SK-N-MC (cell line): Measurements from ENCODE around the gene BORCS8.
"Not testable (repeated sequence)": the region's sequence is repeated elsewhere in the genome, so short reads cannot be mapped to it uniquely, and the experiment has no call there.

ENCODE experiments used
- DNase-seq: peaks from one replicate; pipeline ENCODE4 v3.0.0-alpha.2; 2011; ENCODE audit warnings: low read depth, low spot score
- H3K27ac ChIP-seq: fragments of 200-600 bp; sonication (generic); 2 replicates; pipeline ENCODE4 v1.5.1; 2016; ENCODE audit warnings: mixed run types
- H3K36me3 ChIP-seq: fragments of 200-600 bp; sonication (generic); 2 replicates; pipeline ENCODE4 v1.6.1; 2017; ENCODE audit warnings: antibody characterized with exemption, low read length, mixed read lengths; ENCODE audit not compliant: insufficient read depth
- H3K4me3 ChIP-seq: fragments of 200-600 bp; sonication (generic); 2 replicates; pipeline ENCODE4 v1.5.1; 2016
- H3K9ac ChIP-seq: fragments of 200-600 bp; sonication (generic); 2 replicates; pipeline ENCODE4 v1.8.0; 2017; ENCODE audit warnings: mixed run types, mixed read lengths; ENCODE audit not compliant: insufficient read length
- H3K9me3 ChIP-seq: fragments of 200-600 bp; sonication (generic); 2 replicates; pipeline ENCODE4 v1.6.1; 2017; ENCODE audit warnings: low read depth, mild to moderate bottlenecking, antibody characterized with exemption, low read length, moderate library complexity, mixed read lengths
- EZH2 ChIP-seq: fragments of 200-600 bp; sonication (generic); IDR thresholded peaks from one replicate; pipeline ENCODE4 v1.6.1; 2017; ENCODE audit warnings: antibody characterized with exemption
- FOXP2 ChIP-seq: optimal IDR thresholded peaks from 2 replicates; pipeline ENCODE3; 2011; ENCODE audit warnings: mild to moderate bottlenecking, moderate library complexity; ENCODE audit not compliant: insufficient read depth; ENCODE audit errors: extremely low read length, control extremely low read depth
- POLR2AphosphoS5 ChIP-seq: IDR thresholded peaks from 2 replicates; pipeline ENCODE4 v1.6.1; 2012; ENCODE audit warnings: mild to moderate bottlenecking, low read depth, low read length, borderline replicate concordance

The BORCS8 gene

DNA sequence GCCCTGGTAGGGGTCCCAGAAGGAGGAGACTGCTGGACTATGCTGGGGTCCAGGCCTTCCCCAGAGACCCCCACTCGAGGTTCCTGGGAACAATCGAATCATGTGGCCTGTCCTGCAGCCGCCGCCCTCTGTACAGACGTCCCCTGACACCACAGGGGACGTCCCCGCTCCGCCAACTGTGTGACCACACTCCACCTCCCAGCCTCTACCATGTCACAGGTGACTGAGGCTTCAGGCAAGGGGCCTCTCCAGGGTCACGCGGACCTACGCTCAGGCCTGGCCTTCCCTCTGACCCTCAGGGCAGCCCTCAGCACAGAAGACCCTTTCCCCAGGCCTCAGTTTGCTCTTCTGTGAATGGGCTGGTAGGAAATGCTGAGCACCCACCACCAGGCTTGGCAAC lies 40.5 kb downstream of the BORCS8 start:
- Histone ChIP-seq H3K9ac (no peak overlapping the region), H3K4me3 (no peak overlapping the region), H3K9me3 (no peaks in the 10 kb centered on the region), H3K27ac (no peak overlapping the region), H3K36me3 (no peaks in the 10 kb centered on the region)
- no peak for TF ChIP-seq EZH2
- no peak for TF ChIP-seq POLR2AphosphoS5
- TF ChIP-seq FOXP2: no peak
- no peak for DNase-seq

DNA sequence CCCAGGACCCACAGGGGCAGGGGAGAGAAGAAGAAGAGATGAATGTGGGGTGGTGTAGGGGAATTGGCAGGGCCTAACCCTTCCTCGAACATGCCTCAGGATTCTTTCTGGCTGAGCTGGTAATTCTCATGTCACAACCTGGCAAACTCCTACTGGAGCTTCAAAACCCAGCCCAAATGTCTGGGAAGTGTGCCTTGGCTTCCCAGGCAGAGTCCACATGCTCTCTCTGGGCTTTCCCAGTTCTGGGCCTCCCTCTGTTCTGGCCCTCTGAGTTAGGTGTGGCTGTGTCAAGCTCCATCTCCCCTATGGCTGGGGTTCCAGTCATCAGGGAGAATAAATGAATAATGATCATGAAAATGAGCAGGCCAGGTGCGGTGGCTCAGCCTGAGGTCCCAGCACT lies 42.5 kb downstream of the BORCS8 start:
- H3K27ac ChIP-seq: no peak overlapping the region

DNA sequence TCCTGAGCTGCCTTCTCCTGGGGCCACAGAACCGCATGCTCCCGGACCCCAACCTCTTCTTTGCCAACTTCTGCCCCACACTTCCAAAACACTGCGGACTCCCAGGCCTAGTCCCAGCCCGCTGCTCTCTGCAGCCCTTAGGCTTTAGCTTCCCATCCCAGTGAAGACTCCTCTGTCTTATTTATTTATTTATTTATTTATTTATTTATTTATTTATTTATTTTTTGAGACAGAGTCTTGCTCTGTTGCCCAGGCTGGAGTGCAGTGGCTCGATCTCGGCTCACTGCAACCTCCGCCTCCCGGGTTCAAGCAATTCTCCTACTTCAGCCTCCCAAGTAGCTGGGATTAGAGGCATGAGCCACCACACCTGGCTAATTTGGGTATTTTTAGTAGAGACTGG lies 43.4 kb downstream of the BORCS8 start:
- not testable (repeated sequence) for H3K9ac ChIP-seq, H3K36me3 ChIP-seq, H3K9me3 ChIP-seq, DNase-seq, H3K4me3 ChIP-seq, H3K27ac ChIP-seq

More for the DNA sequence above, 42.5 kb downstream of the BORCS8 start:
- TF ChIP-seq EZH2 (no peak), FOXP2 (no peak), POLR2AphosphoS5 (no peak)
- Histone ChIP-seq H3K36me3 (no peaks in the 10 kb centered on the region), H3K9me3 (no peaks in the 10 kb centered on the region), H3K4me3 (no peak overlapping the region), H3K9ac (no peak overlapping the region)
- DNase-seq: no peak

DNA sequence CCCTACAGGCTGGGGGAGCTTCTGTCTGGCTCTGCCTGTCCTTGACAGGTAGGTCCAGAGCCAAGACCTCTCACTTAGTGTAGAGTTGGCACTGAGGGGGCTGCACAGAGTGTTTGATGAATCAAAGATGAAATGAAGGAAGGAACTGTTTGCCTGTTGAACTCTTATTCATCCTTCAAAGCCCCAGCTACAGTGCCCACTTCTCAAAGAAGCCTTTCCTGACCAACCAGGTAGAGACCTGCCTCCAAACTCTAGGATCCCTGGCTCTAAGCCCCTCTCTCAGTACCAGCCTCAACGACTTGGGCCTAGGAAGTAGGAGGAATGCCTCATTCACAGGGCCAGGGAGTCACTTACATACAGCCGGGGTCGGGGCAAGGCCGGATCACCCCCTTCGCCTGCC lies 44.6 kb downstream of the BORCS8 start:
- no peaks in the 10 kb centered on the region for H3K9me3 ChIP-seq
- DNase-seq: no peak
- TF ChIP-seq EZH2 (no peak), POLR2AphosphoS5 (no peak), FOXP2 (no peak)
- H3K9ac ChIP-seq: no peak overlapping the region
- H3K4me3 ChIP-seq: no peak overlapping the region
- H3K27ac ChIP-seq: no peak overlapping the region
- H3K36me3 ChIP-seq: no peaks in the 10 kb centered on the region

DNA sequence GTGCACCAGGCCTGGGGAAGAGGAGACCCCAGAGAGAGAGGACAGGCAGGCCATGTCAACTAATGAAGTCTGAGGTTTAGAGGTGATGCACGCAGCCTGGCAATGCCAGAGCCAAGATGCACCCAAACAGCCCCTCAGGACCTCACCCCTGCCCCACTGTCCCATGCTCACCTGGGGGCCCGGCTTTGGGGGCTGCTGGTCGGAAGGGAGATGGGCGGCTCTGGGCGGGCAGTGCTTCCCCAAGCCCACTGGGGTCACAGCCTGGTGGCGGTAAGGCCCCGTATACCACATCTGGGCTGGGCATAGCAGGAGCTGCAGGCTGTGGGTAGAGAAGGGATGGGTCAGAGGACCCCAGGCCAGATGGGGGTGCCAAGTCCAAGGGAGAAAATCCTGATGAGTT lies 45.1 kb downstream of the BORCS8 start:
- no peak for TF ChIP-seq FOXP2
- no peak for TF ChIP-seq EZH2
- no peak for TF ChIP-seq POLR2AphosphoS5
- no peak for DNase-seq

DNA sequence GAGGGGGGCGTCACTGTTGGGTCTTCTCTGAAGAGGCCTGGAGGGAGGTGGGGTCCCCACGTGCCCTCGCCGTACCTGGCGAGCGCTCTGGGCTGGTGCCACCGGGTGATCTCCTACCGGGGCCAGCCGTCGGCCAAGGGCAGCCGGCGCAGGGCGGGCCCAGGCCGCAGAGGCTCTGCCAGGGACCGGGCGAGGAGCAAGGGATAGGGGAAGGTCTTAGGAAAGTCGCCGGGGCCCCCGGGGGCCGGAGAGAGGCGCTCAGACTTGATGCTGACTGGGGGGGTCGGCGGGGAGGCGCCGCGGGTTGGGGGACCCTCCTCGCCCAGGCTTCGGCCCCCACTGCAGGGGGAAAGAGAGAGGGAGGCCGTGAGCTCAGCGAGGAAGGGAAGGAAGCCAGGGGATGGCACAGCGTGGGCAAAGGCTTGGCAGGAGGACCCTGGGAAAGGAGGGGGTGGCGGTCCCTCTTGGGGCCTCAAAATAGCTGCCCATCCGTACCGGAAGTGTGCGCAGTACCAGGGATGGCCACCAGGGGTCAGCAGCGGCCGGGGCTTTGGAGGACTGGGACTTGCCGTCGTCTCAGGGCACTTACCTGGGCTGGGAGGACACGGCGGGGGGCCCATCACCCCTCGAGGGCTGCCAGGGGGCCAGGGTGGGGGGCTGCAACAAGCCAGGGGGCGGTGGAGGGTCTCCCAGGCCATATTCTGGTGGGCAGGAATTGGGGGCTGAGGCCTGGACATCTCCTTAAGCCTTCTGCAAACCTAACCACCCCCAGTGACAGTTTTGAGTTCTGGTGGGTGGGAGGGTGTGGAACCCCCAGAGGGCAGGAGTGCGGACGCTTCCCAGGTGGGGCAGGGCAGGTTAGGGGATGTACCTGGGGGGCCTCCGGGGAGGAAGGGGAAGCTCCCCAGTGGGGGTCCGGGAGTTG lies 46.0 kb downstream of the BORCS8 start:
- TF ChIP-seq EZH2 (no peak), FOXP2 (no peak), POLR2AphosphoS5 (no peak)
- Histone ChIP-seq H3K9ac (no peak overlapping the region), H3K4me3 (no peak overlapping the region), H3K27ac (no peak overlapping the region), H3K36me3 (no peaks in the 10 kb centered on the region), H3K9me3 (no peaks in the 10 kb centered on the region)
- no peak for DNase-seq

More for the DNA sequence above, 45.1 kb downstream of the BORCS8 start:
- H3K4me3 ChIP-seq: no peak overlapping the region
- no peaks in the 10 kb centered on the region for H3K36me3 ChIP-seq
- H3K9ac ChIP-seq: no peak overlapping the region
- H3K27ac ChIP-seq: no peak overlapping the region
- H3K9me3 ChIP-seq: no peaks in the 10 kb centered on the region

DNA sequence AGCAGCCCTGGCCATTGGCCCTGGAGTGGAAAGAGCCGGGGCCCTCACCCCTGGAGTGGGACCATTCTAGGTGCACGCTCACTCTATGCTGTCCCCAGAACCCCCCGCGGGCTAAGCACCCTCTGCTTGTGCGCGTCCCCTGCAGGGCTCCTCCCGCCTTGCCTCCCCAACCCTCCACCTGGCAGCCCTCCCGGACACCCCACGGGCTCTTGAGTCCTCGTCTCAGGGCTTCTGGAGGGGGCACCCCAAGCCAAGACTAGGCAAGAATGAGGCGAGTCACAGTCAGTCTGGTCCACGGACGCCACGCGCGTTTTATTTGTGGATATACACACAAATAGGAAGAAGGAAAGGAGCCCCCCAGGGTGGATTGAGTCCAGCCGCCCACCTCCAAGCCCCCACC lies 46.7 kb downstream of the BORCS8 start:
- H3K9ac ChIP-seq: no peak overlapping the region
- H3K27ac ChIP-seq: no peak overlapping the region
- TF ChIP-seq FOXP2: no peak
- no peak for TF ChIP-seq POLR2AphosphoS5
- no peak for TF ChIP-seq EZH2
- no peak for DNase-seq
- no peak overlapping the region for H3K4me3 ChIP-seq
- H3K36me3 ChIP-seq: no peaks in the 10 kb centered on the region
- no peaks in the 10 kb centered on the region for H3K9me3 ChIP-seq

DNA sequence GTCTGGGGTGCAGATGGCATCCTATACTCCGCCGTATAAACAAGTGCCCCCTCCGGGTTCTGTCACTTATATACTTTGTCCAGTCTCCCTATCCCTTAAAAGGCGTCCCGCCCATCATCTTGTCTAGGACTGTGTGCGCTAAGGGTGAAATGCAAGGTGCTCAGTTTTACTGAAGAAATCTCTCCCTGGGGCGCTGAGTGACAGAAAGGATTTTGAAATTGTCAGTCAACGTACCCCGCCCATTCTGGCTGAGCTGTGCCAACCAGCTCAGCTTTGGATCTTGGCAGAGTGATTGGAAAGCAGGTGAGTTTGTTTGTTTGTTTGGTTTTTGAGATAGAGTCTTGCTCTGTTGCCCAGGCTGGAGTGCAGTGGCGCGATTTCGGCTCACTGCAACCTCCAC lies 49.6 kb downstream of the BORCS8 start:
- DNase-seq: no peak
- no peaks in the 10 kb centered on the region for H3K36me3 ChIP-seq
- H3K27ac ChIP-seq: no peak overlapping the region
- H3K9ac ChIP-seq: no peak overlapping the region
- no peak overlapping the region for H3K4me3 ChIP-seq
- no peak for TF ChIP-seq EZH2
- no peak for TF ChIP-seq FOXP2
- TF ChIP-seq POLR2AphosphoS5: no peak
- no peaks in the 10 kb centered on the region for H3K9me3 ChIP-seq

DNA sequence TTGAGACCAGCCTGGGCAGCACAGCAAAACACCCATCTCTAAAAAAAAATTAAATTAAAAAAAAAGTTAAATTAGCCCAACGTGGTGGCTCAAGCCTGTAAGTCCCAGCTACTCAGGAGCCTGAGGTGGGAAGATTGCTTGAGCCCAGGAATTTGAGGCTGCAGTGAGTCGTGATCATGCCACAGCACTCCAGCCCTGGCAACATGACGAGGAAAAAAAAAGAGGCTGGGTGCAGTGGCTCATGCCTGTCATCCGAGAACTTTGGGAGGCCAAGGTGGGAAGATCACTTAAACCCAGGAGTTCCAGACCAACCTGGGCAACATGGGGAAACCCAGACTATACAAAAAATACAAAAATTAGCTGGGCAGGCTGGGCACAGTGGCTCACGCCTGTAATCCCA lies 51.5 kb downstream of the BORCS8 start:
- H3K4me3 ChIP-seq: no peak overlapping the region
- TF ChIP-seq POLR2AphosphoS5: no peak
- no peak for TF ChIP-seq EZH2
- TF ChIP-seq FOXP2: no peak
- DNase-seq: no peak
- H3K36me3 ChIP-seq: no peaks in the 10 kb centered on the region
- no peaks in the 10 kb centered on the region for H3K9me3 ChIP-seq
- H3K9ac ChIP-seq: no peak overlapping the region
- H3K27ac ChIP-seq: no peak overlapping the region
